ENCODE measurements around the gene FARP2. TPM values are rescaled to one million over a fixed set of nuclear protein-coding genes. Genes with fewer than 3 reads are reported as not detected.

FARP2 gene
- total RNA-seq, 1 donor from 2014 or later = 65.0 TPM

- FAIRE-seq = no peak
- no peak overlapping the region for H3K9ac ChIP-seq (ENCODE audit: low read length)
These were observed 160.5 kb downstream of the FARP2 start for GRCh38 chr2:241516520-241516965.

DNA sequence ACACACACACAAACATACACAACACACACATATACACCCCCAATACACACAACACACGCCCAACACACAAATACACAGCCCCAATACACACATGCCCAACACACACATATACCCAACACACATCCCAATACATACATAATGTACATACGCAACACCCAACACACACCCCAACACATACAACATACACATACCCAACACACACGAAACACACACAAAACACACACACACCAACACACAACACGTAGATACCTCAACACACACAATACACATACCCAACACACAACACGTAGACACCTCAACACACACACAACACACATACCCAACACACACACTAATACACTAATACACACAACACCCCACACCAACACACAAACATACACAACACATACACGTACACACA lies 161.2 kb downstream of the FARP2 start:
- no peaks in the 10 kb centered on the region for H3K27me3 Mint-ChIP-seq (ENCODE audit: low read depth, unreplicated experiment)
- Histone ChIP-seq H3K36me3 (ENCODE audit: insufficient read depth, low read length) (no peaks in the 10 kb centered on the region), H3K9ac (ENCODE audit: low read length) (no peak overlapping the region), H4K20me1 (ENCODE audit: insufficient read depth, low read length) (no peaks in the 10 kb centered on the region), H3K4me2 (ENCODE audit: low read length) (no peak overlapping the region), H3K9me3 (ENCODE audit: insufficient read depth, low read depth, low read length) (no peaks in the 10 kb centered on the region), H2AFZ (ENCODE audit: low read depth, low read length) (no peak overlapping the region), H3K4me3 (ENCODE audit: insufficient read depth, low read depth, low read length) (no peak overlapping the region), H3K79me2 (ENCODE audit: insufficient read depth, low read length) (no peaks in the 10 kb centered on the region), H3K27ac (ENCODE audit: low read depth, low read length) (no peak overlapping the region), H3K4me1 (ENCODE audit: insufficient read depth, low read length) (no peaks in the 10 kb centered on the region), H3K27me3 (ENCODE audit: insufficient read depth, low read length) (no peaks in the 10 kb centered on the region)
- no peaks in the 10 kb centered on the region for H3K4me1 Mint-ChIP-seq (ENCODE audit: low read depth, unreplicated experiment)
- H3K9me3 Mint-ChIP-seq (ENCODE audit: unreplicated experiment) = no peaks in the 10 kb centered on the region
- H3K27ac Mint-ChIP-seq (ENCODE audit: unreplicated experiment) = no peak overlapping the region
- FAIRE-seq (no peak), DNase-seq (ENCODE audit: low read depth) (no peak)
- H3K4me3 Mint-ChIP-seq (ENCODE audit: unreplicated experiment) = no peak overlapping the region
- TF ChIP-seq, protein P1, sequence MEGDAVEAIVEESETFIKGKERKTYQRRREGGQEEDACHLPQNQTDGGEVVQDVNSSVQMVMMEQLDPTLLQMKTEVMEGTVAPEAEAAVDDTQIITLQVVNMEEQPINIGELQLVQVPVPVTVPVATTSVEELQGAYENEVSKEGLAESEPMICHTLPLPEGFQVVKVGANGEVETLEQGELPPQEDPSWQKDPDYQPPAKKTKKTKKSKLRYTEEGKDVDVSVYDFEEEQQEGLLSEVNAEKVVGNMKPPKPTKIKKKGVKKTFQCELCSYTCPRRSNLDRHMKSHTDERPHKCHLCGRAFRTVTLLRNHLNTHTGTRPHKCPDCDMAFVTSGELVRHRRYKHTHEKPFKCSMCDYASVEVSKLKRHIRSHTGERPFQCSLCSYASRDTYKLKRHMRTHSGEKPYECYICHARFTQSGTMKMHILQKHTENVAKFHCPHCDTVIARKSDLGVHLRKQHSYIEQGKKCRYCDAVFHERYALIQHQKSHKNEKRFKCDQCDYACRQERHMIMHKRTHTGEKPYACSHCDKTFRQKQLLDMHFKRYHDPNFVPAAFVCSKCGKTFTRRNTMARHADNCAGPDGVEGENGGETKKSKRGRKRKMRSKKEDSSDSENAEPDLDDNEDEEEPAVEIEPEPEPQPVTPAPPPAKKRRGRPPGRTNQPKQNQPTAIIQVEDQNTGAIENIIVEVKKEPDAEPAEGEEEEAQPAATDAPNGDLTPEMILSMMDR (IDR thresholded peaks at IDR 0.05; ENCODE audit: insufficient read depth, low read depth, low read length) = no peak
- no peak for TF ChIP-seq EZH2 (IDR thresholded peaks at IDR 0.05; ENCODE audit: insufficient read depth, low read length)
- H3K36me3 Mint-ChIP-seq (ENCODE audit: low read depth, unreplicated experiment) = no peaks in the 10 kb centered on the region

More at GRCh38 chr2:241516520-241516965, 160.5 kb downstream of the FARP2 start:
- H3K9me3 Mint-ChIP-seq (ENCODE audit: unreplicated experiment) = no peaks in the 10 kb centered on the region
- no peaks in the 10 kb centered on the region for H3K27me3 Mint-ChIP-seq (ENCODE audit: low read depth, unreplicated experiment)
- Histone ChIP-seq H2AFZ (ENCODE audit: low read depth, low read length) (no peak overlapping the region), H3K9me3 (ENCODE audit: insufficient read depth, low read depth, low read length) (no peaks in the 10 kb centered on the region), H3K27me3 (ENCODE audit: insufficient read depth, low read length) (no peaks in the 10 kb centered on the region), H4K20me1 (ENCODE audit: insufficient read depth, low read length) (no peaks in the 10 kb centered on the region), H3K4me2 (ENCODE audit: low read length) (no peak overlapping the region), H3K4me1 (ENCODE audit: insufficient read depth, low read length) (no peaks in the 10 kb centered on the region), H3K4me3 (ENCODE audit: insufficient read depth, low read depth, low read length) (no peak overlapping the region), H3K27ac (ENCODE audit: low read depth, low read length) (no peak overlapping the region), H3K79me2 (ENCODE audit: insufficient read depth, low read length) (no peaks in the 10 kb centered on the region), H3K36me3 (ENCODE audit: insufficient read depth, low read length) (no peaks in the 10 kb centered on the region)
- no peak for DNase-seq (ENCODE audit: low read depth)
- TF ChIP-seq EZH2 (IDR thresholded peaks at IDR 0.05; ENCODE audit: insufficient read depth, low read length) = no peak
- TF ChIP-seq, protein P1 (IDR thresholded peaks at IDR 0.05; ENCODE audit: insufficient read depth, low read depth, low read length) = no peak
- no peaks in the 10 kb centered on the region for H3K4me1 Mint-ChIP-seq (ENCODE audit: low read depth, unreplicated experiment)
- H3K4me3 Mint-ChIP-seq (ENCODE audit: unreplicated experiment) = no peak overlapping the region
- H3K36me3 Mint-ChIP-seq (ENCODE audit: low read depth, unreplicated experiment) = peaks cover 4% of the 10 kb centered on the region
- H3K27ac Mint-ChIP-seq (ENCODE audit: unreplicated experiment) = no peak overlapping the region

DNA sequence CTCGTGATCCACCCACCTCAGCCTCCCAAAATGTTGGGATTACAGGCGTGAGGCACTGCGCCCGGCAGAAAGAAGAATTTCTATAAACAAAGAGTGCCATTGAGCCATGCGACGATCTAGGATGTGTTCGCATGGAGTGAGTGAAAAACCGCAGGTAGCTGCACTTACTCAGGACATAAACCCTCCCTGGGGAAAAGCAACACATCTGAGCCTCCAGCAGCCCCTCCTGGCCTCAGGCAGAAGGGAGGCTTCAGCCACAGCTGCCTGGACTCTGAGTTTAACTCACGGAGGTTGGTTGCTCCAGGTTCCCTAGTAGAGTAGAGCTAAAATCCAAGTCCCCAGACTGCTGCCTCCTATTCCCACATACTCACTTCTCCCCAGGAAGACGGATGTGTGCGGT lies 163.6 kb downstream of the FARP2 start:
- Mint-ChIP-seq H3K27ac (ENCODE audit: unreplicated experiment) (peak overlapping the region; percentile 34), H3K36me3 (ENCODE audit: low read depth, unreplicated experiment) (no peaks in the 10 kb centered on the region), H3K4me1 (ENCODE audit: low read depth, unreplicated experiment) (no peaks in the 10 kb centered on the region), H3K27me3 (ENCODE audit: low read depth, unreplicated experiment) (no peaks in the 10 kb centered on the region), H3K9me3 (ENCODE audit: unreplicated experiment) (no peaks in the 10 kb centered on the region), H3K4me3 (ENCODE audit: unreplicated experiment) (no peak overlapping the region)
- no peaks in the 10 kb centered on the region for H3K4me1 ChIP-seq (ENCODE audit: insufficient read depth, low read length)
- DNase-seq (ENCODE audit: low read depth) = no peak
- no peaks in the 10 kb centered on the region for H3K9me3 ChIP-seq (ENCODE audit: insufficient read depth, low read depth, low read length)
- no peak overlapping the region for H3K9ac ChIP-seq (ENCODE audit: low read length)
- H3K4me3 ChIP-seq (ENCODE audit: insufficient read depth, low read depth, low read length) = no peak overlapping the region
- H3K79me2 ChIP-seq (ENCODE audit: insufficient read depth, low read length) = no peaks in the 10 kb centered on the region
- H4K20me1 ChIP-seq (ENCODE audit: insufficient read depth, low read length) = no peaks in the 10 kb centered on the region
- no peak for FAIRE-seq
- H3K4me2 ChIP-seq (ENCODE audit: low read length) = no peak overlapping the region
- H3K27me3 ChIP-seq (ENCODE audit: insufficient read depth, low read length) = no peaks in the 10 kb centered on the region
- H3K36me3 ChIP-seq (ENCODE audit: insufficient read depth, low read length) = no peaks in the 10 kb centered on the region
- H3K27ac ChIP-seq (ENCODE audit: low read depth, low read length) = no peak overlapping the region
- TF ChIP-seq EZH2 (IDR thresholded peaks at IDR 0.05; ENCODE audit: insufficient read depth, low read length) = no peak
- TF ChIP-seq, protein P1 (IDR thresholded peaks at IDR 0.05; ENCODE audit: insufficient read depth, low read depth, low read length) = no peak
- H2AFZ ChIP-seq (ENCODE audit: low read depth, low read length) = no peak overlapping the region

Measured in astrocyte (in vitro differentiated cells and primary cell).